Brain microvascular endothelial cell (primary cell): ENCODE measurements around the gene MTHFD2L.

Experiments used
- DNase-seq: peaks from one replicate; pipeline ENCODE4 v3.0.0-alpha.2; 2020
- H3K27ac ChIP-seq: fragments of 250-450 bp; sonication (Bioruptor Pico); 2 replicates; pipeline ENCODE4 v1.5.1; 2020; ENCODE audit warnings: mild to moderate bottlenecking, moderate library complexity
- H3K27me3 ChIP-seq: fragments of 250-450 bp; sonication (Bioruptor Pico); replicated peaks from 2 replicates; pipeline ENCODE4 v1.5.1; 2020; ENCODE audit warnings: mild to moderate bottlenecking
- H3K36me3 ChIP-seq: fragments of 250-450 bp; sonication (Bioruptor Pico); replicated peaks from 2 replicates; pipeline ENCODE4 v1.5.1; 2020; ENCODE audit warnings: mild to moderate bottlenecking
- H3K4me3 ChIP-seq: 2 replicates; pipeline ENCODE4 v1.5.1; 2011; ENCODE audit warnings: low read depth, mild to moderate bottlenecking, control low read depth, low read length, moderate library complexity
- in situ Hi-C: cut with HindIII; loops from 2 replicates; pipeline ENCODE4 v1.10.0; 2017; ENCODE audit warnings: low sequenced_read_pairs, low pct_ligation_motif_present
- TF ChIP-seq, protein P1 (sequence below): IDR thresholded peaks from 2 replicates; pipeline ENCODE4 v1.5.1; 2011; ENCODE audit warnings: low read depth, mild to moderate bottlenecking, moderate library complexity, low read length, control low read depth, inconsistent platforms; ENCODE audit errors: missing control alignments

The MTHFD2L gene

DNA sequence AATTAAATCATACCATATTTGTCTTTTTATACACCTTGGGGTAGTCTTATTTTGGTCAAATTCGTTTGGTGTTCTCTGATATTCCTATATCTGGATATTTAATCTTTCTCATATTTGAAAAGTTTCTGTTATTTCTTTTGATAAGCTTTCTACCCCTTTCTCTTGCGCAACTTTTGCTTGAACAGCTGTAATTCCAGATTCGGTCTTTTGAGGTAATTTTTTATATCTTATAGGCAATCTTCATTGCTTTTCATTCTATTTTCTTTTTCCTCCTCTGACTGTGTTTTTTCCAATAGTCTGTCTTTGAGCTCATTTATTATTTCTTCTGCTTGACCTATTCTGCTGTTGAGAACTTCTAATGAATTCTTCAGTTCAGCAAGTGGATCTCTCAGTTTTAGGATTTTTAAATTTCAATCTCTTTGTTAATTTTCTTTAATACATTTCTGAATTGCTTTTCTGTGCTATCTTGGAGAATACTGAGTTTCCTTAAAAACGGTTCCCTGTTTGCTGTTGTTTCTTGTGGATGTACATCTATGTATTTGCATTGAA lies 11.3 kb upstream of the MTHFD2L start:
- TF ChIP-seq, protein P1, sequence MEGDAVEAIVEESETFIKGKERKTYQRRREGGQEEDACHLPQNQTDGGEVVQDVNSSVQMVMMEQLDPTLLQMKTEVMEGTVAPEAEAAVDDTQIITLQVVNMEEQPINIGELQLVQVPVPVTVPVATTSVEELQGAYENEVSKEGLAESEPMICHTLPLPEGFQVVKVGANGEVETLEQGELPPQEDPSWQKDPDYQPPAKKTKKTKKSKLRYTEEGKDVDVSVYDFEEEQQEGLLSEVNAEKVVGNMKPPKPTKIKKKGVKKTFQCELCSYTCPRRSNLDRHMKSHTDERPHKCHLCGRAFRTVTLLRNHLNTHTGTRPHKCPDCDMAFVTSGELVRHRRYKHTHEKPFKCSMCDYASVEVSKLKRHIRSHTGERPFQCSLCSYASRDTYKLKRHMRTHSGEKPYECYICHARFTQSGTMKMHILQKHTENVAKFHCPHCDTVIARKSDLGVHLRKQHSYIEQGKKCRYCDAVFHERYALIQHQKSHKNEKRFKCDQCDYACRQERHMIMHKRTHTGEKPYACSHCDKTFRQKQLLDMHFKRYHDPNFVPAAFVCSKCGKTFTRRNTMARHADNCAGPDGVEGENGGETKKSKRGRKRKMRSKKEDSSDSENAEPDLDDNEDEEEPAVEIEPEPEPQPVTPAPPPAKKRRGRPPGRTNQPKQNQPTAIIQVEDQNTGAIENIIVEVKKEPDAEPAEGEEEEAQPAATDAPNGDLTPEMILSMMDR: no peak
- Histone ChIP-seq H3K4me3 (no peak overlapping the region), H3K36me3 (no peaks in the 10 kb centered on the region)

DNA sequence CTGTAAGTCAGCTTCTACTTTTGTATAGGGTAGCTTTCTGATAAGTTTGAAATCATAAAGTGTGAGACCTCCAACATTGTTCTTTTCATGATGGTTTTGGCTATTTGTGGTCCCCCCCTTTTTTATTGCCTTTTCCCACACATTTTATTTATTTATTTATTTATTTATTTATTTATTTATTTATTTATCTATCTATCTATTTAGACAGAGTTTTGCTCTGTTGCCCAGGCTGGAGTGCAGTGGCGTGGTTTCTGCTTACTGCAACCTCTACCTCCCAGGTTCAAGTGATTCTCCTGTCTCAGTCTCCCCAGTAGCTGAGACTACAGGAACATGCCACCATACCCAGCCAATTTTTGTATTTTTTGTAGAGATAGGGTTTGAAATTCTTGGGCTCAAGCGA lies 9.7 kb upstream of the MTHFD2L start:
- TF ChIP-seq, protein P1: no peak
- Histone ChIP-seq H3K36me3 (no peaks in the 10 kb centered on the region), H3K27me3 (no peaks in the 10 kb centered on the region), H3K27ac (no peak overlapping the region), H3K4me3 (no peak overlapping the region)
- in situ Hi-C loops: loop anchor here (25.0 kb wide), 1 partner anchor 486 kb away; no protein-coding TSS in a partner anchor
- DNase-seq: no peak

More for the DNA sequence above, 11.3 kb upstream of the MTHFD2L start:
- no peak for DNase-seq
- Histone ChIP-seq H3K27ac (no peak overlapping the region), H3K27me3 (no peaks in the 10 kb centered on the region)
- in situ Hi-C loops: loop anchor here (25.0 kb wide), 1 partner anchor 484 kb away; no protein-coding TSS in a partner anchor

DNA sequence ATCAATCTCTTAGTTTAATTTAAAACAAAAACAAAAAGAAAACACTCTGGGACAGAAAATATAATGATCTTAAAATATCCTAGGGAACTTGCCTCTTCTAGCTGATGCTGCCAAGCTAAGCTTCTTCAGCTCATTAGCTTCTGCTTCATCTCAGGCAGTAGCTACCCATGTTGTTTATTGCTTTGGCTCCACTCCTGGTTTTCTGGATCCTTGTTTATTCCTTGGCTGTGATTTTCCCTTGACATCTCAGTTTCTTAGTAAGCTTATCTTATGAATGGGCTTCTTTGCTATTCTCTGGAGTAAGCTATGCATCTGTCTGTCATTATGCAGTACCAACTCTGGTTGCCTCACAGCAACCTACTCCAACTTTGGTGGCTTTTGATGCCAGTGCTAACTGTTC lies 5.1 kb upstream of the MTHFD2L start:
- Histone ChIP-seq H3K36me3 (no peaks in the 10 kb centered on the region), H3K4me3 (no peak overlapping the region), H3K27me3 (no peaks in the 10 kb centered on the region), H3K27ac (no peak overlapping the region)
- no peak for DNase-seq
- in situ Hi-C loops: no loop called here
- TF ChIP-seq, protein P1: no peak

DNA sequence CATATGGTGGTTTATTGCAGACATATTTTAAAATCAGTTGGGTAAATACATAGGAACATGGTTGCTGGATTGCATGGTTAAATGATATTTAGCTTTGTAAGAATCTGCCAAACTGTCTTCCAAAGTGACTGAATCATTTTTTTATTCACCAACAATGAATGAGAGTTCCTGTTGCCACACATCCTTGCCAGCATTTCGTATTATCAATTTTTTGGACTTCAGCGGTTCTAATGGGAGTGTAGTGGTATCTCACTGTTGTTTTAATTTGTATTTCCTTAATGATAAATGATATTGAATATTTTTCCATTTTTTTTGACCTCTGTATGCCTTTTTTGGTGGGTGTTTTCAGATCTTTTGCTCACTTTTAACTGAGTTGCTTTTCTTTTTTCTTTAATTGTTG lies 1.4 kb upstream of the MTHFD2L start:
- TF ChIP-seq, protein P1: no peak
- H3K36me3 ChIP-seq: no peaks in the 10 kb centered on the region
- H3K27ac ChIP-seq: peak overlapping the region; percentile 97
- no peaks in the 10 kb centered on the region for H3K27me3 ChIP-seq
- no peak overlapping the region for H3K4me3 ChIP-seq
- in situ Hi-C loops: no loop called here
- no peak for DNase-seq

DNA sequence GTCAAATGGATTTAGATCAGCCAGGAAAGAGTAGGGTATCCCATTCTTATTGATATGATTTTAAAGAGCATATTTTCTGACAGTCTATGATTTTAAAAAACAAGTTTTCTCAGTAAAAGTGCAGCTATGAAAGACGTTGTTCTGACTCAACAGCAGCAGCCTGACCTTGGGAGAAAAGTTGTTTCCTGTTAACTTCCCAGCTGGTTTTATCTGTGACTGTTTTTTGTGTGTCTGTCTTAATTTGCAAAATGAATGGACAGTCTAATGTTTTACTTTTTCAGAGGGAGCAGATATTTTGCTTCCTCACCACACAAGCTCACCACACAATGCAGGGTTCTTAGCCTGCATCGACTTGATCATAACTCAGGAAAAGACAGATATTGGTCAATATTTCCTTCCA lies 764 bp upstream of the MTHFD2L start:
- H3K4me3 ChIP-seq: peak overlapping the region; percentile 73
- H3K27me3 ChIP-seq: no peaks in the 10 kb centered on the region
- H3K27ac ChIP-seq: peak overlapping the region; percentile 97
- peaks cover 3% of the 10 kb centered on the region for H3K36me3 ChIP-seq
- DNase-seq: peak; percentile 45
- TF ChIP-seq, protein P1: no peak
- in situ Hi-C loops: no loop called here
